GM12878 (cell line): ENCODE results near the gene GPR39.

Experiments
- CREM ChIP-seq: IDR thresholded peaks from 2 replicates; pipeline ENCODE4 v1.6.1; 2014; ENCODE audit warnings: antibody characterized with exemption, low read depth
- EP300 ChIP-seq, 2 experiments: fragments of 150-350 bp in 1 of 2; IDR thresholded peaks; 2 replicates each; pipeline ENCODE4 v1.6.1; 2011 to 2012; ENCODE audit warnings: low read depth in 2 of 2, low read length in 2 of 2, borderline replicate concordance in 1 of 2, improper control_type of control experiment in 1 of 2, inconsistent platforms in 1 of 2; ENCODE audit not compliant: control insufficient read depth in 1 of 2
- EZH2 ChIP-seq: IDR thresholded peaks from 2 replicates; pipeline ENCODE4 v1.6.1; 2012; ENCODE audit warnings: low read depth, mild to moderate bottlenecking, control low read depth, inconsistent platforms, low read length, borderline replicate concordance; ENCODE audit not compliant: control insufficient read depth
- GATAD2B ChIP-seq: fragments of 450-650 bp; conservative IDR thresholded peaks from 2 replicates; pipeline ENCODE4 v1.6.1; 2017; ENCODE audit warnings: low read depth, mild to moderate bottlenecking, moderate library complexity
- NR2C2 ChIP-seq: IDR thresholded peaks from 2 replicates; pipeline ENCODE4 v1.6.1; 2011; ENCODE audit warnings: borderline replicate concordance, low read depth; ENCODE audit not compliant: control insufficient read depth, insufficient read length
- RCOR1 ChIP-seq: conservative IDR thresholded peaks from 2 replicates; pipeline ENCODE4 v1.6.1; 2012; ENCODE audit warnings: low read depth, low read length, improper control_type of control experiment
- SUZ12 ChIP-seq: fragments of 200-600 bp; sonication (generic); IDR thresholded peaks from one replicate; pipeline ENCODE4 v1.6.1; 2018; ENCODE audit warnings: antibody characterized with exemption, mild to moderate bottlenecking; ENCODE audit not compliant: unreplicated experiment
- TF ChIP-seq, protein P1 (sequence below), 3 experiments: IDR thresholded peaks in 2 of 3; conservative IDR thresholded peaks in 1 of 3; 2 replicates each; pipeline ENCODE4 v1.5.1; 2011; ENCODE audit warnings: low read depth in 3 of 3, low read length in 3 of 3, mild to moderate bottlenecking in 3 of 3, control low read depth in 2 of 3, moderate library complexity in 2 of 3, inconsistent platforms in 1 of 3, mixed read lengths in 1 of 3; ENCODE audit not compliant: control insufficient read depth in 2 of 3, insufficient read depth in 1 of 3; ENCODE audit errors: extremely low read depth in 1 of 3
- TF ChIP-seq, protein P2 (sequence below): fragments of 450-650 bp; IDR thresholded peaks from 2 replicates; pipeline ENCODE4 v1.6.1; 2017; ENCODE audit warnings: mild to moderate bottlenecking, moderate library complexity
- TF ChIP-seq, protein P3 (sequence below): fragments of 450-650 bp; IDR thresholded peaks from 2 replicates; pipeline ENCODE4 v1.6.1; 2018; ENCODE audit warnings: borderline replicate concordance, mild to moderate bottlenecking; ENCODE audit not compliant: partially characterized antibody

DNA sequence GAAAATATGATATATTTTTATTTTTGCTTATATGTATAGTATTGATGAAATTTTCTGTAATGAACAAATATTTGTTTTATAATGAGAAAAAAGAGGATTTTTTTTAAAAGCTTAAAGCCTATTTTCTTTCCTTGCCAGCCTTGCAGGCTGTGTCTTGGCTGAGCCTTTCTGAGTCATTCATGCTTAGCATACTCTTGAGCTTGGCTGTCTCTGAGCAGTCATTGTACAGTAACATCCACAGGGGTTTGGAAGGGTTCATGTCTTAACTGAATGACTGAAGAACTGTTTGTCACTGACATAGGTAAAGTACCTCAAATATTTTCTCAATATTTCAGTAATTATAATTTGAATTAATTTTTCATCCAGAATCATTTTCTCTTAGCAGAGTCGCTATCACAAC is 49.3 kb downstream of the GPR39 start:
- TF ChIP-seq, protein P1, sequence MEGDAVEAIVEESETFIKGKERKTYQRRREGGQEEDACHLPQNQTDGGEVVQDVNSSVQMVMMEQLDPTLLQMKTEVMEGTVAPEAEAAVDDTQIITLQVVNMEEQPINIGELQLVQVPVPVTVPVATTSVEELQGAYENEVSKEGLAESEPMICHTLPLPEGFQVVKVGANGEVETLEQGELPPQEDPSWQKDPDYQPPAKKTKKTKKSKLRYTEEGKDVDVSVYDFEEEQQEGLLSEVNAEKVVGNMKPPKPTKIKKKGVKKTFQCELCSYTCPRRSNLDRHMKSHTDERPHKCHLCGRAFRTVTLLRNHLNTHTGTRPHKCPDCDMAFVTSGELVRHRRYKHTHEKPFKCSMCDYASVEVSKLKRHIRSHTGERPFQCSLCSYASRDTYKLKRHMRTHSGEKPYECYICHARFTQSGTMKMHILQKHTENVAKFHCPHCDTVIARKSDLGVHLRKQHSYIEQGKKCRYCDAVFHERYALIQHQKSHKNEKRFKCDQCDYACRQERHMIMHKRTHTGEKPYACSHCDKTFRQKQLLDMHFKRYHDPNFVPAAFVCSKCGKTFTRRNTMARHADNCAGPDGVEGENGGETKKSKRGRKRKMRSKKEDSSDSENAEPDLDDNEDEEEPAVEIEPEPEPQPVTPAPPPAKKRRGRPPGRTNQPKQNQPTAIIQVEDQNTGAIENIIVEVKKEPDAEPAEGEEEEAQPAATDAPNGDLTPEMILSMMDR (IDR thresholded peaks at IDR 0.05 in 2 of 3, conservative IDR thresholded peaks at IDR 0.05 in 1 of 3; ENCODE audit: control insufficient read depth in 2 of 3, extremely low read depth in 1 of 3, insufficient read depth in 1 of 3, low read depth in 3 of 3, low read length in 3 of 3): no peak
- no peak for TF ChIP-seq SUZ12
- no peak for TF ChIP-seq EP300 (IDR thresholded peaks at IDR 0.05; ENCODE audit: borderline replicate concordance in 1 of 2, control insufficient read depth in 1 of 2, low read depth in 2 of 2, low read length in 2 of 2)
- TF ChIP-seq RCOR1: no peak
- TF ChIP-seq CREM: no peak
- TF ChIP-seq, protein P2, sequence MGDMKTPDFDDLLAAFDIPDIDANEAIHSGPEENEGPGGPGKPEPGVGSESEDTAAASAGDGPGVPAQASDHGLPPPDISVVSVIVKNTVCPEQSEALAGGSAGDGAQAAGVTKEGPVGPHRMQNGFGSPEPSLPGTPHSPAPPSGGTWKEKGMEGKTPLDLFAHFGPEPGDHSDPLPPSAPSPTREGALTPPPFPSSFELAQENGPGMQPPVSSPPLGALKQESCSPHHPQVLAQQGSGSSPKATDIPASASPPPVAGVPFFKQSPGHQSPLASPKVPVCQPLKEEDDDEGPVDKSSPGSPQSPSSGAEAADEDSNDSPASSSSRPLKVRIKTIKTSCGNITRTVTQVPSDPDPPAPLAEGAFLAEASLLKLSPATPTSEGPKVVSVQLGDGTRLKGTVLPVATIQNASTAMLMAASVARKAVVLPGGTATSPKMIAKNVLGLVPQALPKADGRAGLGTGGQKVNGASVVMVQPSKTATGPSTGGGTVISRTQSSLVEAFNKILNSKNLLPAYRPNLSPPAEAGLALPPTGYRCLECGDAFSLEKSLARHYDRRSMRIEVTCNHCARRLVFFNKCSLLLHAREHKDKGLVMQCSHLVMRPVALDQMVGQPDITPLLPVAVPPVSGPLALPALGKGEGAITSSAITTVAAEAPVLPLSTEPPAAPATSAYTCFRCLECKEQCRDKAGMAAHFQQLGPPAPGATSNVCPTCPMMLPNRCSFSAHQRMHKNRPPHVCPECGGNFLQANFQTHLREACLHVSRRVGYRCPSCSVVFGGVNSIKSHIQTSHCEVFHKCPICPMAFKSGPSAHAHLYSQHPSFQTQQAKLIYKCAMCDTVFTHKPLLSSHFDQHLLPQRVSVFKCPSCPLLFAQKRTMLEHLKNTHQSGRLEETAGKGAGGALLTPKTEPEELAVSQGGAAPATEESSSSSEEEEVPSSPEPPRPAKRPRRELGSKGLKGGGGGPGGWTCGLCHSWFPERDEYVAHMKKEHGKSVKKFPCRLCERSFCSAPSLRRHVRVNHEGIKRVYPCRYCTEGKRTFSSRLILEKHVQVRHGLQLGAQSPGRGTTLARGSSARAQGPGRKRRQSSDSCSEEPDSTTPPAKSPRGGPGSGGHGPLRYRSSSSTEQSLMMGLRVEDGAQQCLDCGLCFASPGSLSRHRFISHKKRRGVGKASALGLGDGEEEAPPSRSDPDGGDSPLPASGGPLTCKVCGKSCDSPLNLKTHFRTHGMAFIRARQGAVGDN: no peak
- TF ChIP-seq, protein P3, sequence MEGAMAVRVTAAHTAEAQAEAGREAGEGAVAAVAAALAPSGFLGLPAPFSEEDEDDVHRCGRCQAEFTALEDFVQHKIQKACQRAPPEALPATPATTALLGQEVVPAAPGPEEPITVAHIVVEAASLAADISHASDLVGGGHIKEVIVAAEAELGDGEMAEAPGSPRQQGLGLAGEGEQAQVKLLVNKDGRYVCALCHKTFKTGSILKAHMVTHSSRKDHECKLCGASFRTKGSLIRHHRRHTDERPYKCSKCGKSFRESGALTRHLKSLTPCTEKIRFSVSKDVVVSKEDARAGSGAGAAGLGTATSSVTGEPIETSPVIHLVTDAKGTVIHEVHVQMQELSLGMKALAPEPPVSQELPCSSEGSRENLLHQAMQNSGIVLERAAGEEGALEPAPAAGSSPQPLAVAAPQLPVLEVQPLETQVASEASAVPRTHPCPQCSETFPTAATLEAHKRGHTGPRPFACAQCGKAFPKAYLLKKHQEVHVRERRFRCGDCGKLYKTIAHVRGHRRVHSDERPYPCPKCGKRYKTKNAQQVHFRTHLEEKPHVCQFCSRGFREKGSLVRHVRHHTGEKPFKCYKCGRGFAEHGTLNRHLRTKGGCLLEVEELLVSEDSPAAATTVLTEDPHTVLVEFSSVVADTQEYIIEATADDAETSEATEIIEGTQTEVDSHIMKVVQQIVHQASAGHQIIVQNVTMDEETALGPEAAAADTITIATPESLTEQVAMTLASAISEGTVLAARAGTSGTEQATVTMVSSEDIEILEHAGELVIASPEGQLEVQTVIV: no peak
- no peak for TF ChIP-seq NR2C2
- no peak for TF ChIP-seq GATAD2B
- no peak for TF ChIP-seq EZH2
